CD4-positive, alpha-beta T cell treated with Interleukin-12 subunit alpha and Interleukin-12 subunit beta, for 1 hour (primary cell): Measurements from ENCODE around the gene ARHGEF4.
A peak's percentile ranks its signal among the peaks of the same experiment; 100 is the strongest.
"Not testable (repeated sequence)": the region's sequence is repeated elsewhere in the genome, so short reads cannot be mapped to it uniquely, and the experiment has no call there.

ENCODE experiments used
- DNase-seq: peaks from one replicate; pipeline ENCODE4 v3.0.0-alpha.2; 2020

Gene ARHGEF4

DNA sequence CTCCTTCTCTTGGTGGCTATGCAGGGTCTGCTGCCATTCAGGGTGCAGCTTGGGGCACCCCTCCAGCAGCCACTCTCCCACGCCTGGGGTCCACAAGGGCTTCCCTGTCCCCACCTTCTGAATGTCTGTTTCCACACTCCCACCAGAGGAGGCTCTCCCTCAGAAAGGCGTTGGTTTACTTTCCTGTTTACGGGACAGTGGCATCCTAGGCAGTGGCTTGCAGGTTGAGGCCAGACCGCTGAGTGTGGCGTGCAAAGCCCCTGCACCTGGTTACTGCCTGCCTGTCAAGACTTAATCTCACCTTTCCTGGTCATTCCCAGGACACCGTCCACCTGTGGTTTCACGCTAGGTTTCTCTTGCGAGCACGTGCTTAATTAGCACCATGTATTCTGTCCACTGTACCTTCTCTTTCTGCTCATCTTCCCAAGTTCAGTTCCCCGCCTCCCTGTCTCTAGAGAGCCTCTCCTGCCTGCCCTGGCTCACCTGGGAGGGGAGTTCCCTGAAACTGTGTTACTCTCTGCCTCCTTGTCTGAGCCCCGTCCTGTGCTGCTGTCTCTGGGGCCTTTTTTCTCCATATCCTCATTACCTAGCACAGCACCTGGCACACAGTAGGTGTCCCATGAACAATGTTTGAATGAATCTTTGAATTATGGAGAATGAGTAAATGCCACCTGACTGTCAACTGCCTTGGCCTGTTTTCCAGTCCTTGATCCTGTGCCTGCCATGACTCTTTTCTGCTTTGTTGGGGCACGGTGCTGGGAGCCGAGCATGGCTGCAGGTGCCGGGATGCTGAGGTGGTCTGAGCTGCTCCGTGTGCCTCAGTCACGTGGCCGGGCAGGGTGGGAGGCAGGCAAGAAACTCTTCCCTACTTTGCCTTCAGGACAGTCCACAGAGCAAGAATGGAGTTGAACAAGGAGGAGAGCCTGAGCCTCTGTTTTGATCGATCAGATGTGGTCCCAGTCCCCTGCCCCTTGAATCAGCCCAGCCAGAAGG lies 56.4 kb downstream of the ARHGEF4 start:
- DNase-seq: no peak

GRCh38 chr2:130894326-130894942 lies 57.7 kb downstream of the ARHGEF4 start:
- DNase-seq: no peak

GRCh38 chr2:130896813-130897212 lies 60.1 kb downstream of the ARHGEF4 start:
- DNase-seq: no peak

DNA sequence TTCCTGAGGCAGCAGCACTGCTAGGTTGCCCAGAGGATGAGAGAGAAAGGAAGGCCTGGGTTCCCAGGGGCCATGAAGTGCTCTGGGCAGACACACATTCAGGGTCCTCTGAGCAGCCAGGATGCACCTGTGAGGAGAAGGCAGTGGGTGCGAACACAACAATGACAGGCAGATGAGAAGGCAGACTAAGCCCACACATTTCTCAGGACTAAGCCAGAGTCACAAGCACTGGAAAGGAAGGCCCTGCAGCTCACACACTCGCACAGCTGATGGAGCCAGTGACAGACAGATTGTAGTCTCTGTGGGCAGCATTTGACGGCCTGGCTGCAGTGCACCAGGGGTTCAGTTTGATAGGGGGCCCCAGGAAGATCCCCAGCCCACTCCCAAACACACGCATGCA lies 61.8 kb downstream of the ARHGEF4 start:
- no peak for DNase-seq

DNA sequence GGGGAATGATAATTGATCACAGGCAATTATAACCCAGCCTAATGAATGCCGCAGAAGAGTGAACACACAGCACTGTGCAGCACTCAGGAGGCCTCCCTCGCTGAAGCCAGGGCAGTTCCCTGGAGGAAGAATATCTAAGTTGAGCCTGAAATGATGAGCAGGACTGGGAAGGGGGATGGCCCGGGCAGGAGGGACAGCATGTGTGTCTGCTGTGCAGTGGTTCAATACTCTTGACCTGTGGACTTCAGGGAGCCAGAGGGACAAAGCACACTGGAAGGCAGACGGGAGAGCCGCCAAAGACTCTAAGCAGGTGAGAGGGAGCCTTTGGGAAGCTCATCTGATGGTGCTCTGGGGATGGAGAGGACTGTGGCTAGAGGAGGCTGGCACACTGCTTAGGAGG lies 62.6 kb downstream of the ARHGEF4 start:
- no peak for DNase-seq

DNA sequence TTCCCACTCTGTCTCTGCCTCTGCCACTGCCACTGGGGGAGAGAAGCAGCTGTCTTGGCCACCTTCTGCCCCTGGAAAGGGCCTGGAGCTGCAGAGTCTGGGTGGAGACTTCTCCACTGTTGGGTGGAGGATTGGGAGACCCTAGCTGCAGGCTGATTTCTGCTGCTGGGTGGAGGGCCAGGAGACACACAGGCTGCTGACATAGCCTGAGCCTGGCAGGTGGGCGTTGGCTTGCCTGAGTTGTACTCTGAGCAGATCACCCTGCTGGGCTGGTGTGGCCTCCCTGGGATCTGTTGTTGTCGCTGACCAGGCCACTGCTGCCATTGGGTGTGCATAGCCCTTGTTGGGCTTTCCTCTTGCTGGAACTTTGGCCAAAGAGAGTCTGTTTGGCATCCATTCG lies 64.3 kb downstream of the ARHGEF4 start:
- DNase-seq: no peak

DNA sequence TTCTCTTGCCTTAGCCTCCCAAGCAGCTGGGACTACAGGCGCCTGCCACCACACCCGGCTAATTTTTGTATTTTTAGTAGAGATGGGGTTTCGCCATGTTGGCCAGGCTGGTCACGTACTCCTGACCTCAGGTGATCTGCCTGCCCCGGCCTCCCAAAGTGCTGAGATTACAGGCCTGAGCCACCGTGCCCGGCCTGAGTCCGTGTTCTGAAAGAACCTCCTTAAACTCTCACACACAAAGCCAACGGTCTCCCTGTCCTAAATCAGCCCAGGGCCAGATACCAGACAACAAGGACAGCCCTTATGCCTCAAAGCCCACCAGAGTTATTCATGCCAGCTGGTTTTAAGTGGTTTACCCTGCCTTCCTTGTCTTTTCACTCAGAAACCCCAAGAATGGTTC lies 64.9 kb downstream of the ARHGEF4 start:
- not testable (repeated sequence) for DNase-seq

GRCh38 chr2:130908832-130909231 lies 72.1 kb downstream of the ARHGEF4 start:
- DNase-seq: no peak

DNA sequence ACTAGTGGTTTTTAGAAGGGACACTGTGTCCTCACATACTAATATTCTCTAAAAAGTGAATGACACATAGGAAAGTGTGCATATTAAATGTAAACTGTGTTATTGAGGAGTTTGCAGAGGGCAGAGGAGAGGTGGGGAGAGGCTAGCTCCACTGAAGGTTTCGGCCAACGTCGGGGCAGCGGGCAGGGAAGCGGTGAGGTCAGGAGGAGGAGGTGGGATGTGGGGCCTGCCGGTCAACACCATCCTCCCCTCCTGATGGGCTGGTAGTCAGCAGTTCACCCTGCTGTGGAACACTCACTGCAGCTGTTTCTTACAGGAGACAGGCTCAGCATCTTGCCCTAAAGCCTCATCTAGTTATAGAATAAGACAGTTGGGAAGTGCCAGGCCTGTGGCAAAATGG lies 74.2 kb downstream of the ARHGEF4 start:
- no peak for DNase-seq

DNA sequence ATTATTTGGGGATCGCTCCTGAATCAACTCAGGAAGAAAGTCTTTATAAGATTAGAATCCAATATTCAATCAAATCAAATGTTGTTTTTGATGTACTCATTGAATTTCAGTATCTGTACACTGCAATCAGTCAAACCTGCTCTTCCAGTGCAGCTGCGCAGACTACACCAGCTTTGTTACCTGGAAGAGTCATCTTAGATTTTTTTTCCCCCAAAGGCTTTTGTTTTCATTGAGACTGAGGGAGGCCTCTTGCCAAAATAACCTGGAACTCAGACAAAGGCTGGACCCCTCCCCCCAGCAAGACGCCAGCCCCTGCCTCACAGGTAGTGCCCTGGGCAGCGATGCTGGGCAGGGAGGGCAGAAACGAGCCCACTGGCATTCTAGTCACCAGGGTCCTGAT lies 74.8 kb downstream of the ARHGEF4 start:
- DNase-seq: no peak

GRCh38 chr2:130911996-130912395 lies 75.3 kb downstream of the ARHGEF4 start:
- no peak for DNase-seq

GRCh38 chr2:130912471-130912870 lies 75.8 kb downstream of the ARHGEF4 start:
- no peak for DNase-seq

GRCh38 chr2:130913891-130914290 lies 77.2 kb downstream of the ARHGEF4 start:
- DNase-seq: no peak

DNA sequence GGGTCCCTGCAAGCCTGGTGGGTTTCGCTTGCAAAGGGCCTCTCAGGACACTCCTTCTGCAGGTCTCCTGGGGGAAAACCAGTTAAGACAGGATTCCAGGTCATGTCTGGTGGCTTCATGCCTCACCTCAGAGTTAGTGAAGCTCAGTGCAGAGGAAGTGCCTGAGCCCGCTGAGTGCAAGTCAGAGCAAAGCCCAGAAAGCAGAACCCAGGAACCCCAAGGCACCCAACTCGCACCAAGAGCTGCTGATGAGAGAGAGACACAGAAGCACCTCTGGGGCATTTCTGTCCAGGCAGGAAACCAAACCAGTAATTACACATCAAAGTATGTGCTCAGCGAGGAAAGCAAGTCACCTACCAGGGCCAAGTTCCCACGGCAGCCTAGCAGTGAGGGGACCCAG lies 78.4 kb downstream of the ARHGEF4 start:
- DNase-seq: no peak

DNA sequence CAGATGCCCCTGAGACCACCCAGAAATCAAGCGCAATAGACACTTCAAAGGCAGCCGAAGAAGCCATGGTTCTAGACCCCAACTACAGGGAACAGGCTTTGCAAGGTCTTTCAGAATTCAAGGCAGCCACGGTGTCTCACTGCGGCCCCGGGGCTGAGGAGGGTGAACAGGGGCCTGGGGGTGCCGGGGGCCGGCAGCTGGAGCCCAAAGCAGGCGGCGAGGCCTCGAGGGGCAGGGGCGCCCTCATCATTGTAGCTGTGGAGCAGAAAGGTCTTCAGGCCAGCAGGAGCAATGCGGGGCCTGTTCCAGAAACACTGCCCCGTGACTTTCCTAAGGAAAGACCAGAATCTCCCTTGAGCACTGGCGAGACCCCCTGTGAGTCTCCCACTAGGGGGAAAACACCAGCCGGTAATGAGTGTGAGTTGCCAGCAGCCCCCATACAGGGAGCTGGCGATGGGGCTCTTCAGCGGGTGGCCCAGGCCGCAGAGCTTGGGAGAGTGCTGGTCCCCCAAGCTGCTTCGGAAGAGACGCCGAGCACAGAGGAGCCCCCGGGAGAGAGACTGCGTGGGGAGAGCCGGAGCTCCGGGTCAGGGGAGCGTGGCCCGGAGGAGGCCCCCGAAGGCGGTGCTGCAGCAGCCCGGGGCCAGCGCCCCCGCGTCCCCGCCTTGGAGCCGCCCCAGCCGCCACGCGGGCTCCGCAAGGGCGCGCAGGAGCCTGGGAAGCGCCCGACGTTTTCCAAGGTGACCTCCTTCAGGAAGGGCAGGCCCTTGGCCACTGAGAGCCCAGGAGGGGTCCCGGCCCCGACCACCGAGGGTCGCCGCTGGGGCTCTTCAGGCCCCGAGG lies 79.1 kb downstream of the ARHGEF4 start:
- DNase-seq: no peak

GRCh38 chr2:130916438-130916705 lies 79.7 kb downstream of the ARHGEF4 start:
- no peak for DNase-seq

- no peak for DNase-seq
These were observed 80.4 kb downstream of the ARHGEF4 start for GRCh38 chr2:130917006-130917688.

- DNase-seq: no peak
These were observed 81.7 kb downstream of the ARHGEF4 start for GRCh38 chr2:130918393-130918792.

DNA sequence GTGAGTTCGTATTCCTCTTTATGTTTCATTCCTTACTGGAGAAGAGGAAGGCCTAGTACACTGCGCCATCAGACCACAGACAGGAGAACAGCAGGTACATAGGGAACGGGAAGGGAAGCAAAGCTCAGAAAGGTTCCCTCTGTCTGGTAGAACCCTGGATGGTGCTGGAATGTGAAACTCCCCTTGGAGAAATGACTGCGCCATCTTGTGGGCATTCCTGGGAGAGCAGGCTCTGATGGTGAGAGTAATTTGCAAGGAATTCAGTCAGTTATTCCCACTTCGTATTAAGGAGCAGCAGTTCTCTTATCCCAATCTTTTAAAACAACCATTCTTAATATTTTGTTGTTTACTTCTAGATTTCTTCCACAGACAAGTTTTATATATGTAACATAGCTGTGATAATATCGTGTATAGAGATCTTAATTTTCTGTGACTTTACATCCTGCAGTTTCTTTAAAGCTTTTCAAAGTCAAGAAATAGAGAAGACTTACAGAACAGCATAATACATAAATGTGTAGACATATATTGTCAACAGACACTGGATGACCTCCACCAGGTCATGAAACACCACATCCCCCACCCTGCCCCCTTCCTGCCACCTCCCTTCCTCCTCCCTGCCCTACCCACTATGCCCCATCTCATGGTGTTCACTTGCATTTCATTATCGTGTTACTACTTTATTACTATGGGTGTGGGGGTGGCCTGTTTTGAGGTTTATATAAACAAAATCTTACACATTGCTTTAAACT lies 83.9 kb downstream of the ARHGEF4 start:
- peak; percentile 49 for DNase-seq

DNA sequence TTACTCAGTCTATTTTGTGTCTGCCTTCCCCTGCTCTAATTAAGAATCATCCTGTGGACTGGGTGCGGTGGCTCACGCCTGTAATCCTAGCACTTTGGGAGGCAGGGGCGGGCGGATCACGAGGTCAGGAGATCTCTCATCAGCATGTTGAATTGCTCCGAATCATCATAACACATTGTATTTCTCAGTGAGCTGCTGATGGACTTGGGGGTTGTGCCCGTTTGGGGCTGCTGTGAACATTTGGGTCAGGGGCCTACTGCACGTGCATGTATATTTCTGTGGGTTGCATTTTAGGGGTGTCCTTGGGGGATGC lies 84.4 kb downstream of the ARHGEF4 start:
- DNase-seq: no peak

DNA sequence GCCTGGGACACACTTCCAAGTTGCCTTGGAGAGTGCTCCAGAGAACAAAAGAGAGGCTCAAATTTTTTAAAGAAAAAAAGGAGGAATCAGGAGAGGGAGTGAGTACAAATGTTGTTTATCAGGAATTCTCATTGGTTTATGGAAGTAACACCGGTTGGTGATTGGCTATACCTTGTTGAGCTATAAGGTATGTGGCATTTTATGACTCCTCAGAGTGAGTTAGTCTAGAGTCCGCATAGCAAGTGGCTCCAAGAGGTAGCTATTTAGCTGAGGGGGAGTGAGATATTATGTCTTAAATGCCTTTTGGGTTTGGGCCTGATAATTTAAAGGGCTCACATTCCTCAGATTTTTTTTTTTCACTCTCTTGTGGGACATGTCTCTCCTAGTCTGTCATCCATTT lies 85.7 kb downstream of the ARHGEF4 start:
- no peak for DNase-seq

- DNase-seq: no peak
These were observed 91.7 kb downstream of the ARHGEF4 start for GRCh38 chr2:130928385-130928784.
